Heart left ventricle (tissue), 16 donors: ENCODE data around the gene FYCO1. TPM values are rescaled to one million over a fixed set of nuclear protein-coding genes. Genes with fewer than 3 reads are reported as not detected.

Experiments
- ATAC-seq, 4 donors: fragments of 200-7000 bp; cut with Tn5 transposase; one replicate each; pipeline ENCODE4 v1.9.1; 2020 to 2022; ENCODE audit warnings: moderate library complexity in 4 of 4, mild to moderate bottlenecking in 3 of 4, moderate number of reproducible peaks in 1 of 4
- DNase-seq, 5 donors: peaks; one replicate each; pipeline ENCODE4 v3.0.0-alpha.2; 2020
- H3K27ac ChIP-seq, 12 donors: fragments of 200-600 bp; sonication (generic) in 4 of 12; one replicate each; pipeline versions ENCODE4 v1.5.0 to v1.8.0; 2016 to 2022; ENCODE audit warnings: mild to moderate bottlenecking in 2 of 12
- H3K27me3 ChIP-seq, 9 donors: fragments of 200-600 bp; sonication (generic) in 2 of 9; one replicate each; pipeline versions ENCODE4 v1.5.1 to v1.8.0; 2016 to 2022; ENCODE audit warnings: mild to moderate bottlenecking in 3 of 9
- H3K36me3 ChIP-seq, 9 donors: fragments of 200-600 bp; sonication (generic) in 2 of 9; one replicate each; pipeline versions ENCODE4 v1.5.0 to v1.8.0; 2018 to 2022; ENCODE audit warnings: mild to moderate bottlenecking in 2 of 9
- H3K4me1 ChIP-seq, 12 donors: fragments of 200-600 bp; sonication (generic) in 4 of 12; one replicate each; pipeline versions ENCODE4 v1.5.0 to v1.8.0; 2016 to 2022; ENCODE audit warnings: mild to moderate bottlenecking in 3 of 12
- H3K4me3 ChIP-seq, 12 donors: fragments of 200-600 bp; sonication (generic) in 4 of 12; one replicate each; pipeline versions ENCODE4 v1.5.0 to v1.8.0; 2017 to 2022; ENCODE audit warnings: mild to moderate bottlenecking in 9 of 12, moderate library complexity in 4 of 12
- H3K9me3 ChIP-seq, 12 donors: fragments of 200-600 bp; sonication (generic) in 4 of 12; one replicate each; pipeline versions ENCODE4 v1.5.0 to v1.8.0; 2016 to 2022; ENCODE audit warnings: mild to moderate bottlenecking in 1 of 12
- CTCF ChIP-seq, 12 donors: fragments of 200-600 bp; sonication (generic) in 4 of 12; IDR thresholded peaks; one replicate each; pipeline versions ENCODE4 v1.5.0 to v1.8.0; 2018 to 2022; ENCODE audit warnings: antibody characterized with exemption in 12 of 12, mild to moderate bottlenecking in 5 of 12
- POLR2A ChIP-seq, 2 donors: fragments of 450-650 bp; IDR thresholded peaks; one replicate each; pipeline ENCODE4 v1.6.1; 2017; ENCODE audit warnings: antibody characterized with exemption in 2 of 2, mild to moderate bottlenecking in 2 of 2, moderate library complexity in 2 of 2
- WGBS, 4 donors: extraction: QIAGEN DNeasy Blood & Tissue Kit in 2 of 4; methylation state at CpG; one replicate each; pipeline versions ENCODE4 v1.1.5 to v1.1.7; 2013 to 2018; 5-methylcytosine and 5-hydroxymethylcytosine counted together
- intact Hi-C, 10 donors: fragments of 100-400 bp; cut with DNase I; formaldehyde crosslinking; loops; one replicate each; pipeline versions ENCODE4 v1.11.1 to v1.14.2; 2022
- polyA plus RNA-seq, 2 donors: library from polyadenylated mRNA; stranded (reverse); fragments of 200-250 nt; gene quantifications; one replicate each; pipeline ENCODE4 v1.2.3, GENCODE V29; 2013
- total RNA-seq, 9 donors: library from RNA; depleted of rRNA in 2 of 9; stranded (reverse); fragments of >200 nt in 2 of 9; fragmentation: NEBNext Ultra II Directional in 3 of 9; extraction: Animal tissue kit (Norgen Biotek cat#: 25700) in 3 of 9; gene quantifications; one replicate each; pipeline versions ENCODE4 v1.1.0 to v1.2.4, GENCODE V29; 2016 to 2023
- donor health status: ischemic (EF 13 %, LVEDD 7.1; RV severe dilation, severe dysfunction).
- donor health status: healthy with polysubstance abuse.
- donor health status: DM: no; HTN: yes; CAD: no.
- donor health status: DM: no; HTN: no; CAD: no.
- donor health status: ischemic (EF 25% LVEDD 6.9; RV normal size, moderate dysfunction).
- donor health status: ischemic (EF 25% LVEDD 5.7; RV mildly dilated, moderate dysfunction).
- donor health status: healthy.
- donor health status: DM: yes; HTN: yes; CAD: no.
- donor health status: ischemic (EF 35%, LVEDD 5.7; RV mildly dilated, moderate dysfunction).
- donor health status: nonischemic (EF 11% LVEDD 7.7; RV severe dilation, severe dysfunction).
- donor health status: DM: yes; HTN: yes; CAD: no.
- donor health status: PGD.
- donor health status: ischemic (EF 29% LVEDD 5.4; RV normal size, mild dysfunction).
- donor health status: nonischemic (EF 23%, LVEDD 6.1; RV moderate dilation, normal function).

The FYCO1 gene
- total and polyA plus RNA-seq, 11 donors: 18.5 to 195 (median 139) TPM

- Histone ChIP-seq H3K4me1 (peaks cover 0 to 28% (median 10%) of the 10 kb centered on the region in 12 donors), H3K36me3 (peaks cover 0 to 100% (median 99%) of the 10 kb centered on the region in 9 donors), H3K27ac (no peak overlapping the region), H3K9me3 (no peaks in the 10 kb centered on the region), H3K4me3 (no peak overlapping the region), H3K27me3 (no peaks in the 10 kb centered on the region)
- TF ChIP-seq CTCF (IDR thresholded peaks at IDR 0.05) (no peak), POLR2A (IDR thresholded peaks at IDR 0.05) (no peak)
- WGBS, 4 donors: 87 to 100% (median 88%) methylated on average over 1 to 2 of the region's 2 CpGs
- intact Hi-C loops: no loop called here
- DNase-seq: no peak
- ATAC-seq: no peak
Measured at GRCh38 chr3:45960289-45960688, 35.3 kb downstream of the FYCO1 start.

- H3K27me3 ChIP-seq: no peaks in the 10 kb centered on the region
- intact Hi-C loops: no loop called here
- TF ChIP-seq POLR2A (IDR thresholded peaks at IDR 0.05): no peak
- TF ChIP-seq CTCF (IDR thresholded peaks at IDR 0.05): no peak
- peaks cover 0 to 100% (median 99%) of the 10 kb centered on the region in 9 donors for H3K36me3 ChIP-seq
- DNase-seq: no peak
- H3K27ac ChIP-seq: peak overlapping the region in 8 of 12 donors; percentile 4 to 74 (median 44)
- WGBS, 4 donors: 89 to 95% (median 91%) methylated on average over 7 of the region's 7 CpGs
- H3K4me1 ChIP-seq: peaks cover 0 to 28% (median 9%) of the 10 kb centered on the region in 12 donors
- H3K9me3 ChIP-seq: no peaks in the 10 kb centered on the region
- no peak overlapping the region for H3K4me3 ChIP-seq
- ATAC-seq: no peak
Measured at GRCh38 chr3:45959201-45959600, 36.4 kb downstream of the FYCO1 start.

- peaks cover 0 to 28% (median 9%) of the 10 kb centered on the region in 12 donors for H3K4me1 ChIP-seq
- intact Hi-C loops: no loop called here
- WGBS, 4 donors: 48 to 79% (median 71%) methylated on average over 6 of the region's 6 CpGs
- no peak overlapping the region for H3K4me3 ChIP-seq
- DNase-seq (no peak), ATAC-seq (peak; percentile 47 to 83 (median 50))
- no peaks in the 10 kb centered on the region for H3K27me3 ChIP-seq
- TF ChIP-seq POLR2A (IDR thresholded peaks at IDR 0.05) (no peak), CTCF (IDR thresholded peaks at IDR 0.05) (no peak)
- peaks cover 4 to 100% (median 99%) of the 10 kb centered on the region in 9 donors for H3K36me3 ChIP-seq
- peak overlapping the region in 6 of 12 donors; percentile 29 to 74 (median 53) for H3K27ac ChIP-seq
- H3K9me3 ChIP-seq: no peaks in the 10 kb centered on the region
Measured at GRCh38 chr3:45958321-45958791, 37.3 kb downstream of the FYCO1 start.

- intact Hi-C loops: no loop called here
- Histone ChIP-seq H3K9me3 (no peaks in the 10 kb centered on the region), H3K4me1 (peaks cover 0 to 28% (median 9%) of the 10 kb centered on the region in 12 donors), H3K27ac (peak overlapping the region in 5 of 12 donors; percentile 3 to 74 (median 48)), H3K27me3 (no peaks in the 10 kb centered on the region), H3K36me3 (peaks cover 4 to 100% (median 99%) of the 10 kb centered on the region in 9 donors), H3K4me3 (no peak overlapping the region)
- peak in 1 of 4 donors; percentile 20 for ATAC-seq
- 54 to 77% (median 59%) methylated on average over 5 of the region's 5 CpGs for WGBS, 4 donors
- no peak for TF ChIP-seq POLR2A (IDR thresholded peaks at IDR 0.05)
- TF ChIP-seq CTCF (IDR thresholded peaks at IDR 0.05): no peak
- DNase-seq: peak in 1 of 5 donors; percentile 37
Measured at GRCh38 chr3:45957586-45957985, 38.0 kb downstream of the FYCO1 start.
